Activated B cell treated with CpG ODN at 0.5 μM for 24 hours (primary cell): ENCODE results near the gene ATP8A2. TPM values are rescaled to one million over a fixed set of nuclear protein-coding genes. Genes with fewer than 3 reads are reported as not detected.

Experiments
- ATAC-seq: fragments of 200-7000 bp; cut with Tn5 transposase; one replicate; pipeline ENCODE4 v1.10.0; 2021; ENCODE audit warnings: low read depth, mild to moderate bottlenecking, moderate library complexity
- CTCF ChIA-PET: fragments of 350-600 bp; sonication (Branson Sonifier 250); formaldehyde crosslinking; loops from one replicate; lab custom pipeline; 2021; ENCODE audit warnings: antibody characterized with exemption; lab: Charles Lee
- POLR2A ChIA-PET: fragments of 350-600 bp; sonication (Branson Sonifier 250); formaldehyde crosslinking; loops from one replicate; lab custom pipeline; 2021; ENCODE audit warnings: antibody characterized with exemption; lab: Charles Lee
- DNase-seq: peaks from one replicate; pipeline ENCODE4 v3.0.0; 2022
- H3K27ac Mint-ChIP-seq: one replicate; pipeline ENCODE4 v1.8.0; 2020; ENCODE audit warnings: mixed read lengths
- H3K27me3 Mint-ChIP-seq: one replicate; pipeline ENCODE4 v1.8.0; 2021; ENCODE audit warnings: mixed read lengths
- H3K36me3 Mint-ChIP-seq: one replicate; pipeline ENCODE4 v1.8.0; 2021; ENCODE audit warnings: low read depth, mixed read lengths
- H3K4me1 Mint-ChIP-seq: one replicate; pipeline ENCODE4 v1.8.0; 2021; ENCODE audit warnings: mixed read lengths
- H3K4me3 Mint-ChIP-seq: one replicate; pipeline ENCODE4 v1.8.0; 2020; ENCODE audit warnings: mild to moderate bottlenecking, mixed read lengths
- H3K9me3 Mint-ChIP-seq: one replicate; pipeline ENCODE4 v1.8.0; 2020; ENCODE audit warnings: mixed read lengths
- intact Hi-C: fragments of 100-400 bp; cut with micrococcal nuclease; formaldehyde crosslinking; loops from one replicate; pipeline ENCODE4 v1.15.1; 2024
- total RNA-seq: library from RNA; stranded (reverse); gene quantifications from 2 replicates; pipeline ENCODE4 v1.2.3, GENCODE V29; 2022
- TF ChIP-seq, protein P1 (sequence below): fragments of 200-600 bp; IDR thresholded peaks from one replicate; pipeline ENCODE4 v1.8.0; 2022; ENCODE audit warnings: antibody characterized with exemption, mild to moderate bottlenecking

ATP8A2 gene
- total RNA-seq, 1 donor from 2014 or later, result not detected

DNA sequence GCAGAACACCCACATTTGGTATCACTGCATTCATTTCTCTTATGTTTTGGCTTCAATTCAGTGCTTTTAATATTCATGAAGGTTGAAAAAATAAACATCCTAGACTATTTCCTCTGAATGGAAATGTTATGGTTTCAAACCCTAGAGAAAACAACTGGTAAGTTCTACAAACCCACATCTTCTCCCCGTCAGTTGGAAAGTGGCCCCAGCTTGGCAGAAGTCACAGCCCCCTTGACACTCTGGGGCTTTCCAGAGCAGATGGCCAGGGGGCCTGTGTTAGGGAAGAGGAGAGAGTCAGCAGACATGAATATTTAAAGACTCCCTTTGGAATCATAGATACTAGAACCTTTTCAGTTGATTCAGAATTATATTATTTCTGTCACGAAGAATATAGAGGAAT lies 556.2 kb downstream of the ATP8A2 start:
- CTCF ChIA-PET, result no interaction called here
- Mint-ChIP-seq H3K27me3 (no peaks in the 10 kb centered on the region), H3K4me1 (no peaks in the 10 kb centered on the region), H3K4me3 (no peak overlapping the region), H3K9me3 (no peaks in the 10 kb centered on the region), H3K36me3 (no peaks in the 10 kb centered on the region), H3K27ac (no peak overlapping the region)
- POLR2A ChIA-PET, result no interaction called here
- no peak for ATAC-seq
- TF ChIP-seq, protein P1, sequence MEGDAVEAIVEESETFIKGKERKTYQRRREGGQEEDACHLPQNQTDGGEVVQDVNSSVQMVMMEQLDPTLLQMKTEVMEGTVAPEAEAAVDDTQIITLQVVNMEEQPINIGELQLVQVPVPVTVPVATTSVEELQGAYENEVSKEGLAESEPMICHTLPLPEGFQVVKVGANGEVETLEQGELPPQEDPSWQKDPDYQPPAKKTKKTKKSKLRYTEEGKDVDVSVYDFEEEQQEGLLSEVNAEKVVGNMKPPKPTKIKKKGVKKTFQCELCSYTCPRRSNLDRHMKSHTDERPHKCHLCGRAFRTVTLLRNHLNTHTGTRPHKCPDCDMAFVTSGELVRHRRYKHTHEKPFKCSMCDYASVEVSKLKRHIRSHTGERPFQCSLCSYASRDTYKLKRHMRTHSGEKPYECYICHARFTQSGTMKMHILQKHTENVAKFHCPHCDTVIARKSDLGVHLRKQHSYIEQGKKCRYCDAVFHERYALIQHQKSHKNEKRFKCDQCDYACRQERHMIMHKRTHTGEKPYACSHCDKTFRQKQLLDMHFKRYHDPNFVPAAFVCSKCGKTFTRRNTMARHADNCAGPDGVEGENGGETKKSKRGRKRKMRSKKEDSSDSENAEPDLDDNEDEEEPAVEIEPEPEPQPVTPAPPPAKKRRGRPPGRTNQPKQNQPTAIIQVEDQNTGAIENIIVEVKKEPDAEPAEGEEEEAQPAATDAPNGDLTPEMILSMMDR, result no peak
- intact Hi-C loops, result no loop called here
- DNase-seq, result no peak

DNA sequence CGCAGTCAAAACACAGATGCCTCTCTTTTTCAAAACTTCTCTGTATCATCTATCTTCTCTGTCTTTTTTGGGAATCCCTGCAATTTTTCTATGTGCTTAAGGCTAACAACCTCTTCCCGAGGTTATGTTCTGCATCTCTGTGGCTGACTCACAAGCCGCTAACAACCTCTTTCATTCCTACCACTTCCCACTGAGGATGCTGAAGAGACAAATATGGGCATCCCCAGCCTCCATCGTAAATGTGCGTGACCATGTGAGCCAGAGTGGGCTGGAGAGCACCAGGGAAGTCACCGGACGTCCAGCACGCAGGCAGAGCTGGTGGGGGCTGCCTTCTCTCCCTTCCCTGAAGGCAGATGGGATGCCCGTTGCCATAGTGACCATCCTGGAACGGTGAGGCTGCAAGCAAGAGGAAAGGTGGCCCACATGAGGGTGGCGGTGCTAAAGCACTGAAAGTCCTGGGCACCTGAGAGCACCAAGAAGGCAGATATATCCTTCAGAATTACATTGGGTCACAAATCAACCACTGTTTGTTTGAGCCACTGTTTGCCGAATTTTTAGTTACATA lies 557.2 kb downstream of the ATP8A2 start:
- Mint-ChIP-seq H3K27me3 (no peaks in the 10 kb centered on the region), H3K4me3 (no peak overlapping the region), H3K36me3 (no peaks in the 10 kb centered on the region), H3K4me1 (no peaks in the 10 kb centered on the region), H3K9me3 (no peaks in the 10 kb centered on the region), H3K27ac (no peak overlapping the region)
- ChIA-PET POLR2A (no interaction called here), CTCF (no interaction called here)
- no peak for ATAC-seq
- intact Hi-C loops, result no loop called here
- TF ChIP-seq, protein P1, result no peak
- DNase-seq, result no peak

DNA sequence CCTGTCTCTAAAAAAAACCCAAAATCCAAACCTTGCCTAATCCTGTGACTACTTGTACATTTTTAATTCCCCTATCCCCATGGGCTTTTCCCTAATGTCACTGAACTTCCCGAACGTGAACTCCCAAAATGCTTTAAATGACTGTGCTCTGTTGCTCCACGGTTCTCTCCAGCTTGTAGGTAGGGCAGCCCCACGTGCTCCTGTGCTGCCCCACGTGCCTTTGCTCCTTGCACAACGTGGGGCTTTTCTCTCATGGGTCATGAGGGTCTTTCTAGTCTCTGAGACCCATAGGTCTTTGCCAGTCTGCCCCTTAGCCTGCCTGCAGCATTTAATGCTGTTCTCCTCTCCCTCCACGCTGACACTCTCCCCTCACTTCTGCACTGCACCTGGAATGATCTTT lies 558.0 kb downstream of the ATP8A2 start:
- POLR2A ChIA-PET, result no interaction called here
- no peak for DNase-seq
- Mint-ChIP-seq H3K4me1 (no peaks in the 10 kb centered on the region), H3K36me3 (no peaks in the 10 kb centered on the region), H3K9me3 (no peaks in the 10 kb centered on the region), H3K4me3 (no peak overlapping the region), H3K27me3 (no peaks in the 10 kb centered on the region), H3K27ac (no peak overlapping the region)
- CTCF ChIA-PET, result no interaction called here
- no peak for ATAC-seq
- TF ChIP-seq, protein P1, result no peak
- intact Hi-C loops, result no loop called here

DNA sequence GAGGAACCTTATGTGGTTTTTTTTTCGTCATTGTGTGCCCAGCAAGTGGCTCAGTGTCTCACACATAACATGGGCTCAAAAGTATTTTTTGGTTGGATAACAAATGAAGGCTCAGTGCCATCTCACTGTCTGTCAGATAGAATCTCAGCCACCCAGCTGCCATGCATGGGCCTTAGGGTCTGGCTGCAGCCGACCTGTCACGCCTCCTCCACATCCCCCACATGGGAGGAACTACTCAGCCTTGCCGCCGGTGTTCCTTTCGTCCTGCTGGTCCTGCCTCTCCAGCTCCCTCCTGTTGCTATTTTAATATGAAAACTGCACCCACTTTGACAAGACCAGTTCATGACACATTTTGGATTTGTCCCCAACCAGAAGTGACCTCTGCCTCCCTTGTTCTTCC lies 558.9 kb downstream of the ATP8A2 start:
- CTCF ChIA-PET, result no interaction called here
- H3K9me3 Mint-ChIP-seq, result no peaks in the 10 kb centered on the region
- H3K36me3 Mint-ChIP-seq, result no peaks in the 10 kb centered on the region
- TF ChIP-seq, protein P1, result no peak
- DNase-seq, result no peak
- POLR2A ChIA-PET, result no interaction called here
- H3K27me3 Mint-ChIP-seq, result no peaks in the 10 kb centered on the region
- H3K4me1 Mint-ChIP-seq, result no peaks in the 10 kb centered on the region
- no peak overlapping the region for H3K27ac Mint-ChIP-seq
- ATAC-seq, result no peak
- H3K4me3 Mint-ChIP-seq, result no peak overlapping the region
- intact Hi-C loops, result no loop called here

DNA sequence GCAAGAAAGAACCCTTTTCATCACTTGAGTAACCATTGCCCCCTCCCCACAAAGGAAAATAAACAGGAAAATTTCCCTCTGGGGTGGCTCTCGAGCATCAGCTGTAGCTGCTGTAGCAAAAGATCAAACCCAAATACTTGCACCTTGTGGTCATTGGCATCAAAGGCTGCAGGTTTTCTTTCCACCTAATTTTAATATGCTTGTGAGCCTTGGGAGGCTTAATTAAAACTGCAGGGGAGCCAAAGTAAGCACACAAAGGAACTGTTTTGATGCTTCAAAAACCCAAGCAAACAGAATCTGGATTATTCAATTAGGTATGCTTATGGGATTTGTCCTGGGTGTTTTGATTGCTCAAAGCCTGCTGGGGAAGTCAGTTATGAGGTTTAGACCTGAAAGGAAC lies 560.6 kb downstream of the ATP8A2 start:
- TF ChIP-seq, protein P1, result no peak
- Mint-ChIP-seq H3K4me3 (no peak overlapping the region), H3K9me3 (no peaks in the 10 kb centered on the region), H3K36me3 (no peaks in the 10 kb centered on the region), H3K27me3 (no peaks in the 10 kb centered on the region), H3K27ac (no peak overlapping the region), H3K4me1 (no peaks in the 10 kb centered on the region)
- ChIA-PET POLR2A (no interaction called here), CTCF (no interaction called here)
- DNase-seq (no peak), ATAC-seq (no peak)
- intact Hi-C loops, result no loop called here
